ENCODE measurements around the gene ZNF263. TPM values are rescaled to one million over a fixed set of nuclear protein-coding genes. Genes with fewer than 3 reads are reported as not detected.
A peak's percentile ranks its signal among the peaks of the same experiment; 100 is the strongest.

ZNF263 gene
- total and polyA plus RNA-seq, 9 of the 15 experiments (the other 6 are each of a cell fraction or from before 2014, with no cell fraction given) = 4.6 to 48.3 (median 31.8) TPM

- TF ChIP-seq SIN3A (IDR thresholded peaks at IDR 0.05; ENCODE audit: borderline replicate concordance in 2 of 2, control insufficient read depth in 1 of 2, low read depth in 2 of 2, low read length in 2 of 2) (peak in 1 of 2 experiments; percentile 71; a peak in 1 of 4 replicates), POLR2AphosphoS5 (IDR thresholded peaks at IDR 0.05; ENCODE audit: control insufficient read depth, insufficient read depth, low read depth, low read length) (peak; percentile 51), FOXJ2 (tag; IDR thresholded peaks at IDR 0.05) (no peak; the same call in 1 of the 2 replicates), NR3C1 (CRISPR knock-in tag; IDR thresholded peaks at IDR 0.05) (peak; percentile 95), ZNF324 (CRISPR knock-in tag; IDR thresholded peaks at IDR 0.05) (no peak), HMG20A (CRISPR knock-in tag; conservative IDR thresholded peaks at IDR 0.05) (no peak), NR4A1 (CRISPR knock-in tag; IDR thresholded peaks at IDR 0.05) (no peak), NR4A1 (tag; IDR thresholded peaks at IDR 0.05) (peak; percentile 49; the same call in 1 of the 2 replicates), RAD21 (CRISPR knock-in tag; conservative IDR thresholded peaks at IDR 0.05 in 1 of 2, IDR thresholded peaks at IDR 0.05 in 1 of 2) (peak; percentile 54 to 72), MEF2D (tag; conservative IDR thresholded peaks at IDR 0.05; ENCODE audit: low read depth) (no peak), HMGXB4 (CRISPR knock-in tag; IDR thresholded peaks at IDR 0.05) (peak; percentile 88; the same call in 1 of the 2 replicates), BACH1 (tag; IDR thresholded peaks at IDR 0.05) (no peak), ZNF512 (tag; IDR thresholded peaks at IDR 0.05) (no peak), ATF7 (IDR thresholded peaks at IDR 0.05) (peak; percentile 53), SREBF2 (CRISPR knock-in tag; IDR thresholded peaks at IDR 0.05) (0 out of 2 replicates have a peak, but pooled peaks have one; percentile 51), HNRNPL (IDR thresholded peaks at IDR 0.05; ENCODE audit: low read depth, low read length) (no peak; the same call in 1 of the 2 replicates), E2F3 (CRISPR knock-in tag; IDR thresholded peaks at IDR 0.05) (peak; percentile 59; the same call in 1 of the 2 replicates), ELF4 (CRISPR knock-in tag; IDR thresholded peaks at IDR 0.05) (no peak), GTF2E2 (tag; IDR thresholded peaks at IDR 0.05) (no peak), KDM2B (CRISPR knock-in tag; IDR thresholded peaks at IDR 0.05) (peak; percentile 73; the same call in 1 of the 2 replicates), GTF2B (IDR thresholded peaks at IDR 0.05; ENCODE audit: extremely low read depth, insufficient read length) (no peak), TCF3 (CRISPR knock-in tag; IDR thresholded peaks at IDR 0.05) (no peak), MXI1 (IDR thresholded peaks at IDR 0.05; ENCODE audit: low read depth, low read length) (peak; percentile 69)
Measured at GRCh38 chr16:3264137-3265036, 18.9 kb upstream of the ZNF263 start (continued).
